Measurements from ENCODE around the gene ST3GAL6.

Gene ST3GAL6

DNA sequence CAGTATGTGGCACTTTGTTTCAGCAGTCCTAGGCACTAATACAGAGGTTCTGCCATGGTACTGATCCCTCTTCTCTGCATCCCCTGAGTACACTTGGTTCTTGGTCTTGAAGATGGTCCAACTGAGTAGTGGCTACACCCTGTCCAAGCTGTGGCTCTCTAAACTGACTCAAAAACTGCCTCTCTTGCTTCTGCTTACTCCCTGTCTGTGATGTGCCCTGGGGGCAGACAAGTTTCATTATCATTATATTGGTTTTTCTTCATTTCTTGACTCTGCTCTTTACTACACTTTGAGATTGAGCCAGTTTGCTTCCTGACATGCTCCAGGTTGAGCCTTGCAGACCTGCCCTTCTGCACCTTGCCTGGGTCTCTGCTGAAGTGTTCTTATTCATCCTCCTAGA, 18.9 kb upstream of the ST3GAL6 start:
- DNase-seq (ENCODE audit: low spot score): no peak
- TF ChIP-seq, protein P1, sequence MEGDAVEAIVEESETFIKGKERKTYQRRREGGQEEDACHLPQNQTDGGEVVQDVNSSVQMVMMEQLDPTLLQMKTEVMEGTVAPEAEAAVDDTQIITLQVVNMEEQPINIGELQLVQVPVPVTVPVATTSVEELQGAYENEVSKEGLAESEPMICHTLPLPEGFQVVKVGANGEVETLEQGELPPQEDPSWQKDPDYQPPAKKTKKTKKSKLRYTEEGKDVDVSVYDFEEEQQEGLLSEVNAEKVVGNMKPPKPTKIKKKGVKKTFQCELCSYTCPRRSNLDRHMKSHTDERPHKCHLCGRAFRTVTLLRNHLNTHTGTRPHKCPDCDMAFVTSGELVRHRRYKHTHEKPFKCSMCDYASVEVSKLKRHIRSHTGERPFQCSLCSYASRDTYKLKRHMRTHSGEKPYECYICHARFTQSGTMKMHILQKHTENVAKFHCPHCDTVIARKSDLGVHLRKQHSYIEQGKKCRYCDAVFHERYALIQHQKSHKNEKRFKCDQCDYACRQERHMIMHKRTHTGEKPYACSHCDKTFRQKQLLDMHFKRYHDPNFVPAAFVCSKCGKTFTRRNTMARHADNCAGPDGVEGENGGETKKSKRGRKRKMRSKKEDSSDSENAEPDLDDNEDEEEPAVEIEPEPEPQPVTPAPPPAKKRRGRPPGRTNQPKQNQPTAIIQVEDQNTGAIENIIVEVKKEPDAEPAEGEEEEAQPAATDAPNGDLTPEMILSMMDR (IDR thresholded peaks at IDR 0.05; ENCODE audit: borderline replicate concordance, control extremely low read depth, extremely low read depth, insufficient read depth, missing control alignments): no peak
- in situ Hi-C loops (cut with MboI; ENCODE audit: low sequenced_read_pairs, unreplicated experiment): no loop called here

DNA sequence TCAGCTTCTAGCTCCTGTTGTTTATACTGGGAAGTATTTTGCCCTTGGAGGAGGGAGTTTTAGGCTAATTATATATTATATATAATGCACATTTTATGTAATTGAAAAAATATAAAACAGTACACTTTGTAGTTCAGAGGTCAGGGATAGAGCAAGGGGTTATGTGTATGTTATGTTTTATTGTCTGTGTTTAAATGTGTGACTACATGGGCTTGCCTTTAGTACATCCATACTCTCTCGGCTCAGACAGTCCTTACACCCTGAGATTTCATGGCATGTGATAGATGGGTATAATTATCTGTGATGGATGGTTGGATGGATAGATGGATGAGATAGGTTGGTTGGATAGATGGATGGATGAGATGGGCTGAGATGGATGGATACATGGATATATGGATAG, 17.4 kb upstream of the ST3GAL6 start:
- in situ Hi-C loops (cut with MboI; ENCODE audit: low sequenced_read_pairs, unreplicated experiment): no loop called here
- no peak for DNase-seq (ENCODE audit: low spot score)
- TF ChIP-seq, protein P1 (IDR thresholded peaks at IDR 0.05; ENCODE audit: borderline replicate concordance, control extremely low read depth, extremely low read depth, insufficient read depth, missing control alignments): no peak

DNA sequence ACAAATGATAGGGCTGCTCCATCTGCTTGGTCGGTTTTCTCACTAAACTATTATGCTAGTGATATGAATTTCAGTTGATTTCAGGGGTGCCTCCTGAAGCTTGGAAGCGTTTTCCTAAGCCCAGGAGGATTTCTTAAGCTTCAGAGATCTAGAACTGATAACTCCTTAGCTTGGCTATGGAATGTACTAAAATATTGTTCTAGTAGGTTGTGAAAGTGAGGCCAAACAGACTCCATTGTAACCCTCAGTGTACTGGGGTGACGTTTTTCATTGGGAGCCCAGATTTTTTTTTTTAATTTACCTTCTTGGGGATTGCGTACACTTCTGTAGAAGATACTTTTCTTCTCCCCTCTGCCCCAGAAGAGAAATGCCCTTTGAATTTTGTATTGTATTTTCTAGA, 17.0 kb upstream of the ST3GAL6 start:
- DNase-seq (ENCODE audit: low spot score): no peak
- TF ChIP-seq, protein P1 (IDR thresholded peaks at IDR 0.05; ENCODE audit: borderline replicate concordance, control extremely low read depth, extremely low read depth, insufficient read depth, missing control alignments): no peak
- in situ Hi-C loops (cut with MboI; ENCODE audit: low sequenced_read_pairs, unreplicated experiment): no loop called here

DNA sequence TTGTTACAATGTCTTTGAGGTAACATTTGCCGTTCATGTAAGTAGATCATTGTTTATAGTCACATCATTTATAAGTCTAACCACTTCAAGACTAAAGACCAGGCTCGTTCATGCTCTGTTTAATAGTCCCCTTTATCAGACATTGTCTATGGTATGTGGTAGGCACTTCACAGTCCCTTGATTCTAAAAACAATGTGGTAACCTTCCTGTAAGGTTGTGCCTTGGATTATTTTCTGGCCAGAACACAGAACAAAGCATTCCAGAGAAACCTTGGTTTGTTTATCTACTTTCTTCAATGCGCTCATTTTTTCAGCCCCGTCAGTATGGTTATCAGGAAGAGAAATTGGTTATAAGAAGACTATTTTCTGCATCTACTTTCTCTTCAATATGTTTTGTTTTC, 16.3 kb upstream of the ST3GAL6 start:
- no peak for DNase-seq (ENCODE audit: low spot score)
- in situ Hi-C loops (cut with MboI; ENCODE audit: low sequenced_read_pairs, unreplicated experiment): no loop called here
- TF ChIP-seq, protein P1 (IDR thresholded peaks at IDR 0.05; ENCODE audit: borderline replicate concordance, control extremely low read depth, extremely low read depth, insufficient read depth, missing control alignments): no peak

DNA sequence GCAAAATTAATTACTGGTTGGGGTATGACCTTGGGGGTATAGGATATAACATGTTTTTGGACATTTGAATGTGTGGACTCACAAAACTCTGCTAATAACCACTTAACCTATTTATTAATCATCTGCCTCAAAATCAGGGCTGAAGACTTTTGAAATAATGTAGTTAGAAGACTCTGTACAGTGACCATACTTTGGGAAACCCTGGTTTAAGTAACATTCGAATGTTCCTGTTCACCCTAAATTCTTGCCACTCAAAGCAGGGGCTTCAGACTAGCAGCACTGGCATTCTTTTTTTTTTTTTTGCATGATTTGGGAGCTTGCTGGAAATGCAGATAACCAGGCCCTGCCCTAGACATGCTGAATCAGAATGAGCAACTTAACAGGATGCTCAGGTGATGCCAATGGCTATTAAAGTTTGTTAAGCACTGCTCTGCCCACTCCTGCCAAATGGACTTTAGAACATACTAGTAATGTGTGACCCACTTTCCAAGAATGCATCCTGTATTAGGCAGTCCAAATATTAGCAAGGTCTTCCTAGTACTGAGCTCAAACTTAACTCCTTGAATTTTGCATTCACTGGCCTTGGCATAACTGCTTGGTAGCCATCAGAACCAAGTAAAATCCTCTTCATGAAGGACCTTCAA, 12.7 kb upstream of the ST3GAL6 start:
- TF ChIP-seq, protein P1 (IDR thresholded peaks at IDR 0.05; ENCODE audit: borderline replicate concordance, control extremely low read depth, extremely low read depth, insufficient read depth, missing control alignments): no peak
- DNase-seq (ENCODE audit: low spot score): no peak
- in situ Hi-C loops (cut with MboI; ENCODE audit: low sequenced_read_pairs, unreplicated experiment): no loop called here

DNA sequence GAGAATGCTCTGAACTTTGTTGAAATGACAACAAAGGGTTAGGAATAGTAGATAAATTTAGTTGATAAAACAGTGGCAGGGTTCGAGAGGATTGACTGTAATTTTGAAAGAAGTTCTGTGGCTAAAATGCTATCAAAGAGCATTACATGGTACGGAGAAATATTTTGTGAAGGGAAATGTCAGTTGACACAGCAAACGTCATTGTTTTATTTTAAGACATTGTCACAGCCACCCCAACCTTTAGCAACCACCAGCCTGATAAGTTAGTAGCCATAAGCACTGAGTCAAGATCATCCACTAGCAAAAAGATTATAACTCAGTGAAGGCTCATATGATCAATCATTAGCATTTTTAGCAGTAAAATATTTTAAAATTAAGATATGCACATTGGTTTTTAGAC, 8.7 kb upstream of the ST3GAL6 start:
- TF ChIP-seq, protein P1 (IDR thresholded peaks at IDR 0.05; ENCODE audit: borderline replicate concordance, control extremely low read depth, extremely low read depth, insufficient read depth, missing control alignments): no peak
- DNase-seq (ENCODE audit: low spot score): no peak
- in situ Hi-C loops (cut with MboI; ENCODE audit: low sequenced_read_pairs, unreplicated experiment): no loop called here

Data from GM13976 (cell line).